NCI-H1105 (cell line): Measurements from ENCODE around the gene PPY.
"Not testable (repeated sequence)": the region's sequence is repeated elsewhere in the genome, so short reads cannot be mapped to it uniquely, and the experiment has no call there.

Experiments
- DNase-seq: peaks from one replicate; lab custom pipeline; 2025; lab: John Stamatoyannopoulos, UW

The PPY gene

GRCh38 chr17:43942051-43942685, at the start of gene PPY:
Gene PPY, minus strand, starts transcription at chr17:43942476. Its CDS starts 822 bp downstream, at chr17:43941654.
- no peak for DNase-seq

- no peak for DNase-seq
Observed at GRCh38 chr17:43988301-43988700, 46.0 kb upstream of the PPY start.

GRCh38 chr17:43987131-43988021, 45.1 kb upstream of the PPY start:
- no peak for DNase-seq

- no peak for DNase-seq
Observed at GRCh38 chr17:43986225-43986981, 44.1 kb upstream of the PPY start.

GRCh38 chr17:43984521-43984920, 42.2 kb upstream of the PPY start:
- no peak for DNase-seq

- DNase-seq = no peak
Observed at GRCh38 chr17:43983515-43984411, 41.5 kb upstream of the PPY start.

GRCh38 chr17:43983196-43983514, 40.9 kb upstream of the PPY start:
- DNase-seq = no peak

GRCh38 chr17:43982171-43982570, 39.9 kb upstream of the PPY start:
- no peak for DNase-seq

GRCh38 chr17:43979671-43980070, 37.4 kb upstream of the PPY start:
- no peak for DNase-seq

- DNase-seq = no peak
Observed at GRCh38 chr17:43979011-43979410, 36.7 kb upstream of the PPY start.

GRCh38 chr17:43978078-43978477, 35.8 kb upstream of the PPY start:
- no peak for DNase-seq

- DNase-seq = no peak
Observed at GRCh38 chr17:43976963-43977837, 34.9 kb upstream of the PPY start.

- DNase-seq = no peak
Observed at GRCh38 chr17:43975898-43976297, 33.6 kb upstream of the PPY start.

- no peak for DNase-seq
Observed at GRCh38 chr17:43974382-43975266, 32.3 kb upstream of the PPY start.

GRCh38 chr17:43972444-43973212, 30.4 kb upstream of the PPY start:
- DNase-seq = not testable (repeated sequence)

- not testable (repeated sequence) for DNase-seq
Observed at GRCh38 chr17:43971436-43971835, 29.2 kb upstream of the PPY start.

- no peak for DNase-seq
Observed at GRCh38 chr17:43970366-43970765, 28.1 kb upstream of the PPY start.

GRCh38 chr17:43967251-43967875, 25.1 kb upstream of the PPY start:
- DNase-seq = no peak
